Measurements from ENCODE around the gene TSPAN31.
A peak's percentile ranks its signal among the peaks of the same experiment; 100 is the strongest.

TSPAN31 gene

GRCh38 chr12:57749061-57749460 lies 4.2 kb downstream of the TSPAN31 start:
- TF ChIP-seq POLR2AphosphoS5 (IDR thresholded peaks at IDR 0.05; ENCODE audit: low read depth, low read length), result no peak; the same call in 1 of the 2 replicates
- TF ChIP-seq REST (IDR thresholded peaks at IDR 0.05; ENCODE audit: insufficient read depth in 1 of 2, low read depth in 2 of 2, low read length in 2 of 2), result no peak
- TF ChIP-seq FOXP2 (optimal IDR thresholded peaks at IDR 0.05; ENCODE audit: borderline replicate concordance, extremely low read depth, extremely low read length, insufficient read depth), result no peak
- TF ChIP-seq TAF1 (IDR thresholded peaks at IDR 0.05; ENCODE audit: borderline replicate concordance, insufficient read depth, low read length), result no peak
- no peak for TF ChIP-seq SIN3A (IDR thresholded peaks at IDR 0.05; ENCODE audit: borderline replicate concordance, insufficient read depth, low read length)

GRCh38 chr12:57750561-57751431 lies 6.0 kb downstream of the TSPAN31 start:
- no peak for TF ChIP-seq SIN3A (IDR thresholded peaks at IDR 0.05; ENCODE audit: borderline replicate concordance, insufficient read depth, low read length)
- TF ChIP-seq REST (IDR thresholded peaks at IDR 0.05; ENCODE audit: insufficient read depth in 1 of 2, low read depth in 2 of 2, low read length in 2 of 2), result no peak
- no peak for TF ChIP-seq TAF1 (IDR thresholded peaks at IDR 0.05; ENCODE audit: borderline replicate concordance, insufficient read depth, low read length)
- TF ChIP-seq POLR2AphosphoS5 (IDR thresholded peaks at IDR 0.05; ENCODE audit: low read depth, low read length), result no peak; the same call in 1 of the 2 replicates
- no peak for TF ChIP-seq FOXP2 (optimal IDR thresholded peaks at IDR 0.05; ENCODE audit: borderline replicate concordance, extremely low read depth, extremely low read length, insufficient read depth)

GRCh38 chr12:57751432-57751787 lies 6.6 kb downstream of the TSPAN31 start:
- TF ChIP-seq POLR2AphosphoS5 (IDR thresholded peaks at IDR 0.05; ENCODE audit: low read depth, low read length) (no peak), TAF1 (IDR thresholded peaks at IDR 0.05; ENCODE audit: borderline replicate concordance, insufficient read depth, low read length) (no peak), FOXP2 (optimal IDR thresholded peaks at IDR 0.05; ENCODE audit: borderline replicate concordance, extremely low read depth, extremely low read length, insufficient read depth) (no peak), REST (IDR thresholded peaks at IDR 0.05; ENCODE audit: insufficient read depth in 1 of 2, low read depth in 2 of 2, low read length in 2 of 2) (no peak), SIN3A (IDR thresholded peaks at IDR 0.05; ENCODE audit: borderline replicate concordance, insufficient read depth, low read length) (no peak)

GRCh38 chr12:57751788-57752667 lies 7.2 kb downstream of the TSPAN31 start, which contains the start of gene CDK4:
TSS of gene CDK4 (minus strand) at chr12:57752310. CDS start at chr12:57751717, 593 bp downstream.
- TF ChIP-seq REST (IDR thresholded peaks at IDR 0.05; ENCODE audit: insufficient read depth in 1 of 2, low read depth in 2 of 2, low read length in 2 of 2) (0 out of 4 replicates have a peak, but pooled peaks of 1 of the 2 experiments have one; percentile 40), TAF1 (IDR thresholded peaks at IDR 0.05; ENCODE audit: borderline replicate concordance, insufficient read depth, low read length) (peak; percentile 84; the same call in 1 of the 2 replicates), POLR2AphosphoS5 (IDR thresholded peaks at IDR 0.05; ENCODE audit: low read depth, low read length) (peak; percentile 88), FOXP2 (optimal IDR thresholded peaks at IDR 0.05; ENCODE audit: borderline replicate concordance, extremely low read depth, extremely low read length, insufficient read depth) (no peak), SIN3A (IDR thresholded peaks at IDR 0.05; ENCODE audit: borderline replicate concordance, insufficient read depth, low read length) (peak; percentile 82; the same call in 1 of the 2 replicates)
